Right lobe of liver (tissue), 4 donors: ENCODE results near the gene MYO1H.

Experiments used
- CTCF ChIP-seq, 4 donors: fragments of 200-600 bp in 3 of 4; fragments of 450-650 bp in 1 of 4; IDR thresholded peaks; one replicate each; pipeline versions ENCODE4 v1.5.1 to v1.8.0; 2016 to 2022; ENCODE audit warnings: antibody characterized with exemption in 4 of 4, mild to moderate bottlenecking in 2 of 4
- POLR2A ChIP-seq: fragments of 450-650 bp; IDR thresholded peaks from one replicate; pipeline ENCODE4 v1.6.1; 2017; ENCODE audit warnings: antibody characterized with exemption, mild to moderate bottlenecking
- donor health status: DM: no; HTN: no; CAD: no.
- donor health status: DM: no; HTN: no; CAD: no.
- donor health status: DM: no; HTN: yes; CAD: no.

- TF ChIP-seq CTCF (IDR thresholded peaks at IDR 0.05), result no peak
- TF ChIP-seq POLR2A, result no peak
These were observed 120.4 kb downstream of the MYO1H start for GRCh38 chr12:109467978-109468676.
